KBM-7 (cell line): ENCODE data around the gene CCDC116.
"Not testable (repeated sequence)": the region's sequence is repeated elsewhere in the genome, so short reads cannot be mapped to it uniquely, and the experiment has no call there.

Experiments
- DNase-seq: peaks from one replicate; pipeline ENCODE4 v3.0.0-alpha.2; 2015
- in situ Hi-C: fragments of 300-500 bp; cut with MboI; formaldehyde crosslinking; loops from 2 replicates; pipeline ENCODE4 v1.14.3; 2020; ENCODE audit warnings: low sequenced_read_pairs, low pct_unique_long_range_greater_than_20kb, mixed read lengths

Gene CCDC116

GRCh38 chr22:21645513-21645912, 13.0 kb downstream of the CCDC116 start:
- DNase-seq, in situ Hi-C loops: not testable (repeated sequence)

- peak; percentile 84 for DNase-seq
- in situ Hi-C loops: no loop called here
These were observed 14.3 kb downstream of the CCDC116 start for GRCh38 chr22:21646608-21647590.

- peak; percentile 24 for DNase-seq
- in situ Hi-C loops: no loop called here
These were observed 17.7 kb downstream of the CCDC116 start for GRCh38 chr22:21650280-21650679.

GRCh38 chr22:21650823-21651520, 18.4 kb downstream of the CCDC116 start:
- in situ Hi-C loops: no loop called here
- DNase-seq: no peak

GRCh38 chr22:21651521-21652009, 19.0 kb downstream of the CCDC116 start:
- DNase-seq: no peak
- in situ Hi-C loops: no loop called here

GRCh38 chr22:21652010-21652546, 19.5 kb downstream of the CCDC116 start:
- peak; percentile 93 for DNase-seq
- in situ Hi-C loops: no loop called here

GRCh38 chr22:21652547-21653545, 20.3 kb downstream of the CCDC116 start:
- in situ Hi-C loops: no loop called here
- no peak for DNase-seq

GRCh38 chr22:21657020-21657359, 24.4 kb downstream of the CCDC116 start:
- in situ Hi-C loops: no loop called here
- DNase-seq: no peak

GRCh38 chr22:21657360-21658032, 24.9 kb downstream of the CCDC116 start:
- peak; percentile 85 for DNase-seq
- in situ Hi-C loops: no loop called here

GRCh38 chr22:21659864-21660525, 27.4 kb downstream of the CCDC116 start:
- DNase-seq: peak; percentile 18
- in situ Hi-C loops: no loop called here

- in situ Hi-C loops: no loop called here
- DNase-seq: no peak
These were observed 28.3 kb downstream of the CCDC116 start for GRCh38 chr22:21660904-21661303.

- in situ Hi-C loops: no loop called here
- no peak for DNase-seq
These were observed 29.4 kb downstream of the CCDC116 start for GRCh38 chr22:21661991-21662390.

GRCh38 chr22:21663738-21664137, 31.2 kb downstream of the CCDC116 start:
- in situ Hi-C loops: no loop called here
- DNase-seq: no peak

- in situ Hi-C loops: no loop called here
- DNase-seq: no peak
These were observed 32.7 kb downstream of the CCDC116 start for GRCh38 chr22:21665047-21665851.

GRCh38 chr22:21666786-21667185, 34.2 kb downstream of the CCDC116 start:
- no peak for DNase-seq
- in situ Hi-C loops: no loop called here

- no peak for DNase-seq
- in situ Hi-C loops: no loop called here
These were observed 36.5 kb downstream of the CCDC116 start for GRCh38 chr22:21669026-21669425.

GRCh38 chr22:21672107-21672629, 39.6 kb downstream of the CCDC116 start:
- no peak for DNase-seq

More at GRCh38 chr22:21672107-21672629, 39.6 kb downstream of the CCDC116 start:
- in situ Hi-C loops: no loop called here
